Cardiac fibroblast (primary cell): Measurements from ENCODE around the gene NOL11.
"Not testable (repeated sequence)": the region's sequence is repeated elsewhere in the genome, so short reads cannot be mapped to it uniquely, and the experiment has no call there.

Source experiments
- DNase-seq, 2 donors: peaks; one replicate each; pipeline versions ENCODE4 v3.0.0 to v3.0.0-alpha.2; 2010; ENCODE audit warnings: low read depth in 2 of 2
- H3K4me3 ChIP-seq, 2 donors: replicated peaks in 1 of 2; 1 replicate in 1 of 2; 2 replicates in 1 of 2; pipeline ENCODE4 v1.5.1; 2011; ENCODE audit warnings: low read depth in 2 of 2, low read length in 2 of 2, mild to moderate bottlenecking in 2 of 2, moderate library complexity in 1 of 2
- CTCF ChIP-seq: IDR thresholded peaks from one replicate; pipeline ENCODE4 v1.5.1; 2011; ENCODE audit warnings: low read depth, mild to moderate bottlenecking, low read length, inconsistent platforms

NOL11 gene

GRCh38 chr17:67751101-67752074, 33.7 kb downstream of the NOL11 start:
- DNase-seq = no peak
- no peak for TF ChIP-seq CTCF
- H3K4me3 ChIP-seq = no peak overlapping the region

GRCh38 chr17:67752160-67752559, 34.4 kb downstream of the NOL11 start:
- DNase-seq, H3K4me3 ChIP-seq: not testable (repeated sequence)

GRCh38 chr17:67753026-67753425, 35.3 kb downstream of the NOL11 start:
- no peak overlapping the region for H3K4me3 ChIP-seq
- TF ChIP-seq CTCF = no peak
- DNase-seq = no peak

- no peak overlapping the region for H3K4me3 ChIP-seq
- no peak for TF ChIP-seq CTCF
- DNase-seq = no peak
These were observed 36.3 kb downstream of the NOL11 start for GRCh38 chr17:67754001-67754400.

- not testable (repeated sequence) for DNase-seq, H3K4me3 ChIP-seq
These were observed 37.0 kb downstream of the NOL11 start for GRCh38 chr17:67754686-67755085.

GRCh38 chr17:67756766-67757165, 39.0 kb downstream of the NOL11 start:
- H3K4me3 ChIP-seq = not testable (repeated sequence)
- DNase-seq = peak in 1 of 2 donors; percentile 20

GRCh38 chr17:67759355-67760171, 41.8 kb downstream of the NOL11 start:
- H3K4me3 ChIP-seq = no peak overlapping the region
- peak; percentile 36 to 86 for DNase-seq
- no peak for TF ChIP-seq CTCF

- no peak overlapping the region for H3K4me3 ChIP-seq
- DNase-seq = no peak
- no peak for TF ChIP-seq CTCF
These were observed 47.9 kb downstream of the NOL11 start for GRCh38 chr17:67765623-67766022.
